Chondrocyte (in vitro differentiated cells): ENCODE data around the gene RHBDF1. TPM values are rescaled to one million over a fixed set of nuclear protein-coding genes. Genes with fewer than 3 reads are reported as not detected.

Source experiments
- DNase-seq: peaks from one replicate; pipeline ENCODE4 v3.0.0; 2021; ENCODE audit warnings: mixed read lengths, low spot score
- H3K27ac Mint-ChIP-seq: one replicate; pipeline ENCODE4 v1.8.0; 2021; ENCODE audit warnings: mild to moderate bottlenecking, moderate library complexity, mixed read lengths; ENCODE audit not compliant: unreplicated experiment
- H3K27me3 Mint-ChIP-seq: 2 replicates; pipeline ENCODE4 v1.8.0; 2021; ENCODE audit warnings: low read depth, mixed read lengths
- H3K36me3 Mint-ChIP-seq: 2 replicates; pipeline ENCODE4 v1.8.0; 2021; ENCODE audit warnings: low read depth, mixed read lengths
- H3K4me1 Mint-ChIP-seq: 2 replicates; pipeline ENCODE4 v1.8.0; 2021; ENCODE audit warnings: low read depth, mild to moderate bottlenecking, mixed read lengths
- H3K4me3 Mint-ChIP-seq: one replicate; pipeline ENCODE4 v1.8.0; 2021; ENCODE audit warnings: mild to moderate bottlenecking, moderate library complexity, mixed read lengths; ENCODE audit not compliant: unreplicated experiment
- H3K9me3 Mint-ChIP-seq: 2 replicates; pipeline ENCODE4 v1.8.0; 2021; ENCODE audit warnings: low read depth, mixed read lengths
- CTCF ChIP-seq: fragments of 200-600 bp; sonication (generic); IDR thresholded peaks from 2 replicates; pipeline ENCODE4 v1.5.0; 2021; ENCODE audit warnings: antibody characterized with exemption, mild to moderate bottlenecking, moderate library complexity
- total RNA-seq: library from RNA; stranded (reverse); gene quantifications from 3 replicates; pipeline ENCODE4 v1.2.1, GENCODE V29; 2021

RHBDF1 gene
- total RNA-seq, 1 donor from 2014 or later: 55.5 TPM

- Mint-ChIP-seq H3K27ac (peak overlapping the region; percentile 98), H3K36me3 (peaks cover 9% of the 10 kb centered on the region), H3K4me1 (peaks cover 31% of the 10 kb centered on the region), H3K9me3 (no peaks in the 10 kb centered on the region), H3K27me3 (no peaks in the 10 kb centered on the region), H3K4me3 (no peak overlapping the region)
- no peak for DNase-seq
- TF ChIP-seq CTCF: no peak
Observed at GRCh38 chr16:85407-85782, 13.0 kb upstream of the RHBDF1 start.

- Mint-ChIP-seq H3K36me3 (peaks cover 9% of the 10 kb centered on the region), H3K4me1 (peaks cover 34% of the 10 kb centered on the region), H3K9me3 (no peaks in the 10 kb centered on the region), H3K27me3 (no peaks in the 10 kb centered on the region), H3K27ac (peak overlapping the region; percentile 98), H3K4me3 (peak overlapping the region; percentile 25)
- TF ChIP-seq CTCF: no peak
- peak; percentile 90 for DNase-seq
Observed at GRCh38 chr16:84718-85406, 12.4 kb upstream of the RHBDF1 start.

GRCh38 chr16:83781-84615, 11.6 kb upstream of the RHBDF1 start:
- Mint-ChIP-seq H3K36me3 (peaks cover 10% of the 10 kb centered on the region), H3K4me3 (peak overlapping the region; percentile 43), H3K27ac (peak overlapping the region; percentile 98), H3K9me3 (no peaks in the 10 kb centered on the region), H3K27me3 (no peaks in the 10 kb centered on the region), H3K4me1 (peaks cover 43% of the 10 kb centered on the region)
- DNase-seq: no peak
- no peak for TF ChIP-seq CTCF

- Mint-ChIP-seq H3K4me3 (no peak overlapping the region), H3K27ac (peak overlapping the region; percentile 98), H3K36me3 (peaks cover 10% of the 10 kb centered on the region), H3K27me3 (no peaks in the 10 kb centered on the region), H3K9me3 (no peaks in the 10 kb centered on the region), H3K4me1 (peaks cover 48% of the 10 kb centered on the region)
- no peak for DNase-seq
- no peak for TF ChIP-seq CTCF
Observed at GRCh38 chr16:83060-83603, 10.7 kb upstream of the RHBDF1 start.
